GM21717 (cell line): ENCODE measurements around the gene AGBL5.
"Not testable (repeated sequence)": the region's sequence is repeated elsewhere in the genome, so short reads cannot be mapped to it uniquely, and the experiment has no call there.

Source experiments
- ATAC-seq: cut with Tn5 transposase; IDR thresholded peaks from one replicate; pipeline ENCODE4 v1.9.1; 2021; ENCODE audit warnings: mild to moderate bottlenecking, moderate library complexity; ENCODE audit not compliant: unreplicated experiment

Gene AGBL5

DNA sequence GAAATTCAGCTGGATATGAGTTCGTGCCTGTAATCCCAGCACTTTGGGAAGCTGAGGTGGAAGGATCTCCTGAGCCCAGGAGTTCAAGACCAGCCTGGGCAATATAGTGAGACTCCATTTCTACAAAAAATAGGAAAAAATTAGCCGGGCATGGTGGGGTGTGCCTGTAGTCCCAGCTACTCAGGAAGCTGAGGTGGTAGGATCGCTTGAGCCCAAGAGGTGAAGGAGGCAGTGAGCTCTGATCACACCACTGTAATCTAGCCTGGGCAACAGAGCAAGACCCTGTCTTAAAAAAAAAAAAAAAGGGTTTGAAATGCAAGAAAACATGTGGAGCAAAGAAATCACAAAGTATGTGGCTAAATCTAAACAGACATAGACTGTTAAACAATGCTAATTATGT lies 57.6 kb downstream of the AGBL5 start:
- ATAC-seq, result no peak

DNA sequence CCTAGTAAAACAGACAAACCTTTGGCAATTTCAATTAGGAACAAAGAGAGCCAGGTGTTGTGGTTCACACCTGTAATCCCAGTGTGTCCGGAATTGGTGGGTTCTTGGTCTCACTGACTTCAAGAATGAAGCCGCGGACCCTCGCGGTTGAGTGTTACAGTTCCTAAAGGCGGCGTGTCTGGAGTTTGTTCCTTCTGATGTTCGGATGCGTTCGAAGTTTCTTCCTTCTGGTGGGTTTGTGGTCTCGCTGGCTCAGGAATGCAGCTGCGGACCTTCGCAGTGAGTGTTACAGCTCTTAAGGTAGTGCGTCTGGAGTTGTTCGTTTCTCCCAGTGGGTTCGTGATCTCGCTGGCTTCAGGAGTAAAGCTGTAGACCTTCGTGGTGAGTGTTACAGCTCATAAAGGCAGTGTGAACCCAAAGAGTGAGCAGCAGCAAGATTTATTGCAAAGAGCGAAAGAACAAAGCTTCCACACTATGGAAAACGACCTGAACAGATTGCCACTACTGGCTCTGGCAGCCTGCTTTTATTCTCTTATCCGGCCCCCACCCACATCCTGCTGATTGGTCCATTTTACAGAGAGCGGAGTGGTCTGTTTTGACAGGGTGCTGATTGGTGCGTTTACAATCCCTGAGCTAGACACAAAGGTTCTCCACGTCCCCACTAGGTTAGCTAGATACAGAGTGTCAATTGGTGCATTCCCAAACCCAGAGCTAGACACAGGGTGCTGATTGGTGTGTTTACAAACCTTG lies 59.3 kb downstream of the AGBL5 start:
- ATAC-seq, result not testable (repeated sequence)

DNA sequence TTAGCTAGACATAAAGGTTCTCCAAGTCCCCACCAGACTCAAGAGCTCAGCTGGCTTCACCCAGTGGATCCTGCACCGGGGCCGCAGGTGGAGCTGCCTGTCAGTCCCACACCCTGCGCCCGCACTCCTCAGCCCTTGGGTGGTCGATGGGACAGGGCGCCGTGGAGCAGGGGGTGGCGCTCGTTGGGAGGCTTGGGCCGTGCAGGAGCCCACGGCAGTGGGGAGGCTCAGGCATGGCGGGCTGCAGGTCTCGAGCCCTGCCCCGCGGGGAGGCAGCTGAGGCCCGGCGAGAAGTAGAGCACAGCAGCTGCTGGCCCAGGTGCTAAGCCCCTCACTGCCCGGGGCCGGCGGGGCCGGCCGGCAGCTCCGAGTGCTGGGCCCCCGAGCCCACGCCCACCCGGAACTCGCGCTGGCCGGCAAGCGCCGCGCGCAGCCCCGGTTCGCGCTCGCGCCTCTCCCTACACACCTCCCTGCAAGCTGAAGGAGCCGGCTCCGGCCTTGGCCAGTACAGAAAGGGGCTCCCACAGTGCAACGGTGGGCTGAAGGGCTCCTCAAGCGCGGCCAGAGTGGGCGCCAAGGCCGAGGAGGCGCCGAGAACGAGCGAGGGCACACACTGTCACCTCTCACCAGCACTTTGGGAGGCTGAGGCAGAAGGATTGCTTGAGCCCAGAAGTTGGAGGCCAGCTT lies 60.1 kb downstream of the AGBL5 start:
- not testable (repeated sequence) for ATAC-seq

DNA sequence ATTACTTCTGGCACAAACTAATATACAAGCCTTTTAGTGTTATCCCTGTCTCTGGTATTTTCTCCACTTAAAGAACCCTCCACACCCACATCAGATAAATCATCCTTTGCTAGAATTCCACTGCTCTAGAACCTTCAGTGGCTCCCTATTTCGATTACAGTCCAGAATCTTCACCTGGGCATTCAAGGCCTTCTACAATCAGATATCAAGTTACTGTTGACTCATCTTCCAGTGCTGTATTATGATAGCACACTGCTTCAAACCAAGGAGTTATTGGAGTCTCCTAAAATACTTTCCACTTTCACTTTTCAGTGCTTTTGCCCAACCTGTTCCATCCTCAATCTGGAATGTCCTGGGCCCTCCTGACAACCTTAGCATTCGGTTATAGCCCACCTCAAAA lies 64.1 kb downstream of the AGBL5 start:
- no peak for ATAC-seq

DNA sequence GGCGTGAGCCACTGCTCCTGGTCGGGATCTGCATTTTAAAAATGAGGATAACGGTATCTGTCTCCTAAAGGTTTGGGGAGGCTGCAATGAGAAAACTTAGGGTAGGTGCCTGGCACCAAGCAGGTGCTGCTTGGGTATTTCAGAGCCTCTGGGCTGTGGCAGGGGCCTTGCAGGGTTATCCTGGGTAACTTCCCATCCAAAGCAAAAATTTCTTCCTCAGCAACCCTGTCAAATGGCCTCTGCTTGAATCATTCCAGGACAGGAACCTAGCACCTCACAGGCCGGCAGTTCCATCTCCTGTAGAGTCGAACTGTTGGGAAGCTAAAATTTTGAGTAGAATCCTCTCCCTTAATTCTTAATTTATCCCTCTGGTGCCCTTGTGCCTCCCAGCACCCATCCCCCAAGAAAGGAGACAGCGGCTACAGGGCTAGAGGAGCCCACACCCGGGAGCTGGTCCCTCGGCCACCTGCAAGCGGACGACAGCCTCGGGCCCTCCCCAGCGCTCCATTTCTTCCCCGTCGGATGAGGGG lies 66.6 kb downstream of the AGBL5 start:
- no peak for ATAC-seq

DNA sequence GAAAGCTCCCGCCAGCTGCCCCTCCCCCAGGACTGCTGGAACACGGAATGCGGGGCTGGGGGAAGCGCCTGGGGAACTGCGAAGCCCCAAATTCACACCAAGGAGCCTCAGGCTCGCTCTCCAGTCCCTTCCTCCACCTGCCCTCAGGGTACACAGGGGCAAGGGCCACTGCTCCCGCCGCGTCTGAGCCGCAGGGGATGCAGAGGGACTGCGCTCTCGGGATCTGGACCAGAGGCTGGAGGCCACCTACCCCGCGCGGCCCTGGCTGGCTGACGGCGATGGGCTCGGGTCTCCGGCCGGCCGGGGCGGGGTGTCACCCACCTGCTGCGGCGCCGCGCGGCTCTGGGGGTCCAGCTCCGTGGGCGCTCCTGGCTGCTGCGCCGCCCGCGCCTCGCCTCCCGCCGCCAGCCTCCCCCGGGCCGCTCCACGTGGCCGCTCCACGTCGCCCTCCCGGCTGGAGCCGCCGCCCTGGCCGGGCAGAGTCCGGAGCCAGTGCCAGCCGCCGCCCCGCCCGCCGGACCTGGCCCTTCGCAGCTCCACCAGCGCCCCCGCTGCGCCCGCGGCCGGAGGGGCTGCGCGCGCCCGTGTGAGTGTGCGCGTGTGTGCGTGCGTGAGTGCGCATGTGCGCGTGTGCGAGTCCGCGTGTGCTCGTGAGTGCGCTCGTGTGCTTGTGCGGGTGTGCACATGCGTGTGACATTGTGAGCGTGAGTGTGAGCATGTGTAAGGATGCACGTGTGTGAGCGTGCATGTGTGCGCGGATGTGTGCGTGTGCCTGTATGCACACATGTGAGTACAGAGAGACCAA lies 67.3 kb downstream of the AGBL5 start, which contains the start of gene CGREF1:
Gene CGREF1, minus strand, starts transcription at position 604 of the 805 bp plus-strand sequence. CDS start 14,762 bp downstream, outside the sequence.
- no peak for ATAC-seq

DNA sequence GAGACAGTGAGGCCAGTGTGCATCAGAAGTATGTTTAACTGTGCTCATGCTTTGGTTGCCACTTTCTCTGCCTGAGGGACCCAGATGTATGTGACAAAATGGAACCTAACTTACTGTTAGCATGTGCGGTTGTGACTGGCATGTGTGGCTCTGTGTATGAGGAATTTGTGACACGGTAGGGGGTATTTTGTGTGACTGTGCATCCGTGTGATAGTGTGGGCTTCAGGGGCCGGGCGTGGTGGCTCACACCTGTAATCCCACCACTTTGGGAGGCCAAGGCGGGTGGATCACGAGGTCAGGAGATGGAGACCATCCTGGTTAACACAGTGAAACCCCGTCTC lies 67.8 kb downstream of the AGBL5 start:
- ATAC-seq, result not testable (repeated sequence)
